ENCODE data around the gene DYNLT3.
A peak's percentile ranks its signal among the peaks of the same experiment; 100 is the strongest.

Gene DYNLT3

GRCh38 chrX:37847733-37848197 lies 394 bp upstream of the DYNLT3 start:
- TF ChIP-seq POU2F2 (IDR thresholded peaks at IDR 0.05; ENCODE audit: low read depth, low read length), result no peak
- FAIRE-seq (no peak), DNase-seq (ENCODE audit: insufficient read length, low spot score) (no peak)

GRCh38 chrX:37846558-37846933 lies 825 bp downstream of the DYNLT3 start:
- TF ChIP-seq TAF1 (IDR thresholded peaks at IDR 0.05; ENCODE audit: low read depth, low read length) (no peak), POLR2A (IDR thresholded peaks at IDR 0.05; ENCODE audit: low read depth, low read length) (no peak), SPI1 (IDR thresholded peaks at IDR 0.05; ENCODE audit: low read depth, low read length) (no peak), POU2F2 (IDR thresholded peaks at IDR 0.05; ENCODE audit: low read depth, low read length) (no peak), PAX5 (IDR thresholded peaks at IDR 0.05; ENCODE audit: insufficient read depth, low read length, severe bottlenecking) (no peak), POLR2AphosphoS5 (IDR thresholded peaks at IDR 0.05; ENCODE audit: low read depth, low read length) (no peak)
- no peak for DNase-seq (ENCODE audit: insufficient read length, low spot score)
- FAIRE-seq, result no peak

GRCh38 chrX:37846141-37846540 lies 1.2 kb downstream of the DYNLT3 start:
- TF ChIP-seq POU2F2 (IDR thresholded peaks at IDR 0.05; ENCODE audit: low read depth, low read length), result no peak
- no peak for TF ChIP-seq PAX5 (IDR thresholded peaks at IDR 0.05; ENCODE audit: insufficient read depth, low read length, severe bottlenecking)
- no peak for TF ChIP-seq POLR2A (IDR thresholded peaks at IDR 0.05; ENCODE audit: low read depth, low read length)
- no peak for TF ChIP-seq SPI1 (IDR thresholded peaks at IDR 0.05; ENCODE audit: low read depth, low read length)
- no peak for TF ChIP-seq POLR2AphosphoS5 (IDR thresholded peaks at IDR 0.05; ENCODE audit: low read depth, low read length)
- no peak for TF ChIP-seq TAF1 (IDR thresholded peaks at IDR 0.05; ENCODE audit: low read depth, low read length)
- FAIRE-seq (no peak), DNase-seq (ENCODE audit: insufficient read length, low spot score) (no peak)

- FAIRE-seq (no peak), DNase-seq (ENCODE audit: insufficient read length, low spot score) (no peak)
- TF ChIP-seq PAX5 (IDR thresholded peaks at IDR 0.05; ENCODE audit: insufficient read depth, low read length, severe bottlenecking) (no peak), TAF1 (IDR thresholded peaks at IDR 0.05; ENCODE audit: low read depth, low read length) (no peak), POU2F2 (IDR thresholded peaks at IDR 0.05; ENCODE audit: low read depth, low read length) (no peak), POLR2AphosphoS5 (IDR thresholded peaks at IDR 0.05; ENCODE audit: low read depth, low read length) (no peak), SPI1 (IDR thresholded peaks at IDR 0.05; ENCODE audit: low read depth, low read length) (no peak), POLR2A (IDR thresholded peaks at IDR 0.05; ENCODE audit: low read depth, low read length) (no peak)
Measured at GRCh38 chrX:37844622-37845021, 2.7 kb downstream of the DYNLT3 start.

GRCh38 chrX:37840931-37841330 lies 6.4 kb downstream of the DYNLT3 start:
- no peak for TF ChIP-seq SPI1 (IDR thresholded peaks at IDR 0.05; ENCODE audit: low read depth, low read length)
- TF ChIP-seq POLR2AphosphoS5 (IDR thresholded peaks at IDR 0.05; ENCODE audit: low read depth, low read length), result no peak
- TF ChIP-seq POU2F2 (IDR thresholded peaks at IDR 0.05; ENCODE audit: low read depth, low read length), result no peak
- no peak for TF ChIP-seq POLR2A (IDR thresholded peaks at IDR 0.05; ENCODE audit: low read depth, low read length)
- TF ChIP-seq PAX5 (IDR thresholded peaks at IDR 0.05; ENCODE audit: insufficient read depth, low read length, severe bottlenecking), result no peak
- TF ChIP-seq TAF1 (IDR thresholded peaks at IDR 0.05; ENCODE audit: low read depth, low read length), result no peak
- DNase-seq (ENCODE audit: insufficient read length, low spot score) (no peak), FAIRE-seq (no peak)

- no peak for DNase-seq (ENCODE audit: insufficient read length, low spot score)
- peak; percentile 20 for FAIRE-seq
- no peak for TF ChIP-seq SPI1 (IDR thresholded peaks at IDR 0.05; ENCODE audit: low read depth, low read length)
- TF ChIP-seq POLR2AphosphoS5 (IDR thresholded peaks at IDR 0.05; ENCODE audit: low read depth, low read length), result no peak
- no peak for TF ChIP-seq POLR2A (IDR thresholded peaks at IDR 0.05; ENCODE audit: low read depth, low read length)
- TF ChIP-seq PAX5 (IDR thresholded peaks at IDR 0.05; ENCODE audit: insufficient read depth, low read length, severe bottlenecking), result no peak
- no peak for TF ChIP-seq POU2F2 (IDR thresholded peaks at IDR 0.05; ENCODE audit: low read depth, low read length)
- no peak for TF ChIP-seq TAF1 (IDR thresholded peaks at IDR 0.05; ENCODE audit: low read depth, low read length)
Measured at GRCh38 chrX:37834937-37835336, 12.4 kb downstream of the DYNLT3 start.

GRCh38 chrX:37830371-37830770 lies 17.0 kb downstream of the DYNLT3 start:
- no peak for FAIRE-seq
- TF ChIP-seq POLR2AphosphoS5 (IDR thresholded peaks at IDR 0.05; ENCODE audit: low read depth, low read length) (no peak), SPI1 (IDR thresholded peaks at IDR 0.05; ENCODE audit: low read depth, low read length) (no peak), TAF1 (IDR thresholded peaks at IDR 0.05; ENCODE audit: low read depth, low read length) (no peak), POLR2A (IDR thresholded peaks at IDR 0.05; ENCODE audit: low read depth, low read length) (no peak), POU2F2 (IDR thresholded peaks at IDR 0.05; ENCODE audit: low read depth, low read length) (no peak), PAX5 (IDR thresholded peaks at IDR 0.05; ENCODE audit: insufficient read depth, low read length, severe bottlenecking) (no peak)
- no peak for DNase-seq (ENCODE audit: insufficient read length, low spot score)

- TF ChIP-seq PAX5 (IDR thresholded peaks at IDR 0.05; ENCODE audit: insufficient read depth, low read length, severe bottlenecking) (no peak), POU2F2 (IDR thresholded peaks at IDR 0.05; ENCODE audit: low read depth, low read length) (no peak), POLR2A (IDR thresholded peaks at IDR 0.05; ENCODE audit: low read depth, low read length) (no peak), TAF1 (IDR thresholded peaks at IDR 0.05; ENCODE audit: low read depth, low read length) (no peak), SPI1 (IDR thresholded peaks at IDR 0.05; ENCODE audit: low read depth, low read length) (no peak), POLR2AphosphoS5 (IDR thresholded peaks at IDR 0.05; ENCODE audit: low read depth, low read length) (no peak)
- FAIRE-seq (no peak), DNase-seq (ENCODE audit: insufficient read length, low spot score) (no peak)
Measured at GRCh38 chrX:37829721-37830120, 17.6 kb downstream of the DYNLT3 start.

- FAIRE-seq (peak; percentile 76), DNase-seq (ENCODE audit: insufficient read length, low spot score) (no peak)
- TF ChIP-seq PAX5 (IDR thresholded peaks at IDR 0.05; ENCODE audit: insufficient read depth, low read length, severe bottlenecking) (no peak), TAF1 (IDR thresholded peaks at IDR 0.05; ENCODE audit: low read depth, low read length) (no peak), POLR2A (IDR thresholded peaks at IDR 0.05; ENCODE audit: low read depth, low read length) (no peak), POU2F2 (IDR thresholded peaks at IDR 0.05; ENCODE audit: low read depth, low read length) (no peak), POLR2AphosphoS5 (IDR thresholded peaks at IDR 0.05; ENCODE audit: low read depth, low read length) (no peak), SPI1 (IDR thresholded peaks at IDR 0.05; ENCODE audit: low read depth, low read length) (no peak)
Measured at GRCh38 chrX:37825215-37825842, 22.0 kb downstream of the DYNLT3 start.

All from GM12891 (cell line).